ENCODE measurements around the gene IPO9. TPM values are rescaled to one million over a fixed set of nuclear protein-coding genes. Genes with fewer than 3 reads are reported as not detected.
A peak's percentile ranks its signal among the peaks of the same experiment; 100 is the strongest.

IPO9 gene
- total RNA-seq, 4 donors from 2014 or later = 8.8 to 48.5 (median 35.2) TPM

- peak in 1 of 2 donors; percentile 40 for DNase-seq
- intact Hi-C loops (cut with DNase I; ENCODE audit: low total_unique reads) = loop anchor here (5.0 kb wide), 1 partner anchor 94 kb away; no protein-coding TSS in a partner anchor
- TF ChIP-seq POLR2A (IDR thresholded peaks at IDR 0.05) (no peak), CTCF (IDR thresholded peaks at IDR 0.05) (peak; percentile 64 to 76 (median 72))
- Histone ChIP-seq H3K36me3 (no peaks in the 10 kb centered on the region), H3K4me1 (no peaks in the 10 kb centered on the region), H3K4me3 (no peak overlapping the region), H3K27ac (peak overlapping the region; percentile 1 to 35), H3K27me3 (no peaks in the 10 kb centered on the region), H3K9me3 (no peaks in the 10 kb centered on the region)
These were observed 49.0 kb downstream of the IPO9 start for GRCh38 chr1:201877877-201878401.

- no peak for DNase-seq
- H3K4me3 ChIP-seq = no peak overlapping the region
- intact Hi-C loops (cut with DNase I; ENCODE audit: low total_unique reads) = no loop called here
- TF ChIP-seq POLR2A (IDR thresholded peaks at IDR 0.05) = no peak
- TF ChIP-seq CTCF (IDR thresholded peaks at IDR 0.05) = no peak
- no peaks in the 10 kb centered on the region for H3K36me3 ChIP-seq
- no peaks in the 10 kb centered on the region for H3K4me1 ChIP-seq
- no peaks in the 10 kb centered on the region for H3K9me3 ChIP-seq
- H3K27me3 ChIP-seq = no peaks in the 10 kb centered on the region
- no peak overlapping the region for H3K27ac ChIP-seq
These were observed 52.1 kb downstream of the IPO9 start for GRCh38 chr1:201880928-201881571.

- intact Hi-C loops (cut with DNase I; ENCODE audit: low total_unique reads) = no loop called here
- Histone ChIP-seq H3K4me3 (no peak overlapping the region), H3K4me1 (no peaks in the 10 kb centered on the region), H3K27ac (no peak overlapping the region), H3K9me3 (no peaks in the 10 kb centered on the region), H3K36me3 (no peaks in the 10 kb centered on the region), H3K27me3 (no peaks in the 10 kb centered on the region)
- no peak for TF ChIP-seq CTCF (IDR thresholded peaks at IDR 0.05)
- TF ChIP-seq POLR2A (IDR thresholded peaks at IDR 0.05) = no peak
- no peak for DNase-seq
These were observed 52.7 kb downstream of the IPO9 start for GRCh38 chr1:201881617-201882016.

- Histone ChIP-seq H3K36me3 (no peaks in the 10 kb centered on the region), H3K4me1 (no peaks in the 10 kb centered on the region), H3K4me3 (no peak overlapping the region), H3K27ac (no peak overlapping the region), H3K27me3 (no peaks in the 10 kb centered on the region), H3K9me3 (no peaks in the 10 kb centered on the region)
- DNase-seq = peak in 1 of 2 donors; percentile 25
- intact Hi-C loops (cut with DNase I; ENCODE audit: low total_unique reads) = no loop called here
- TF ChIP-seq POLR2A (IDR thresholded peaks at IDR 0.05) = no peak
- TF ChIP-seq CTCF (IDR thresholded peaks at IDR 0.05) = no peak
These were observed 53.7 kb downstream of the IPO9 start for GRCh38 chr1:201882665-201883132.

- TF ChIP-seq CTCF (IDR thresholded peaks at IDR 0.05) (no peak), POLR2A (IDR thresholded peaks at IDR 0.05) (no peak)
- DNase-seq = peak in 1 of 2 donors; percentile 11
- H3K36me3 ChIP-seq = no peaks in the 10 kb centered on the region
- no peak overlapping the region for H3K27ac ChIP-seq
- no peaks in the 10 kb centered on the region for H3K27me3 ChIP-seq
- no peaks in the 10 kb centered on the region for H3K4me1 ChIP-seq
- H3K9me3 ChIP-seq = no peaks in the 10 kb centered on the region
- intact Hi-C loops (cut with DNase I; ENCODE audit: low total_unique reads) = no loop called here
- H3K4me3 ChIP-seq = no peak overlapping the region
These were observed 54.3 kb downstream of the IPO9 start for GRCh38 chr1:201883266-201883665.

Measured in uterus (tissue), 4 donors.